NAMALWA (cell line): ENCODE measurements around the gene ANKRD61.
"Not testable (repeated sequence)": the region's sequence is repeated elsewhere in the genome, so short reads cannot be mapped to it uniquely, and the experiment has no call there.

Source experiments
- DNase-seq: peaks from one replicate; pipeline ENCODE4 v3.0.0-alpha.2; 2015; ENCODE audit warnings: low spot score

The ANKRD61 gene

DNA sequence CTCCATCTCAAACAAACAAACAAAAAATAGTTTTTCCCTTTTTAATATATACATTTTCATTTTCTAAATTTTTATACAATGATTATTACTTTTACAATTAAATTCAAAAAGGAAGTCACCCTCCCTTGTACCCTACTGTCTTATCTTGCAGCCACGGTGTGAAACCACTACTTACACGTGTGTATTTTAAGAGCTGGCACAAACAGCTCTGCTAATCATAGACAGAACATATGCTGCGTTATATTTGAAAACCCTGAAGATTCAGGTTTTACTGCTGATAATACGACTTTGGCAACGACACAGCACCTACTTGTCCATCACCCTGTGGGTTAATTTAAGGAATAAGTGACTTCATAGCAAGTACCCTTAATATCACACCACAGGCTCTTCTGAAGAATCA, 991 bp downstream of the ANKRD61 start:
- DNase-seq: no peak

DNA sequence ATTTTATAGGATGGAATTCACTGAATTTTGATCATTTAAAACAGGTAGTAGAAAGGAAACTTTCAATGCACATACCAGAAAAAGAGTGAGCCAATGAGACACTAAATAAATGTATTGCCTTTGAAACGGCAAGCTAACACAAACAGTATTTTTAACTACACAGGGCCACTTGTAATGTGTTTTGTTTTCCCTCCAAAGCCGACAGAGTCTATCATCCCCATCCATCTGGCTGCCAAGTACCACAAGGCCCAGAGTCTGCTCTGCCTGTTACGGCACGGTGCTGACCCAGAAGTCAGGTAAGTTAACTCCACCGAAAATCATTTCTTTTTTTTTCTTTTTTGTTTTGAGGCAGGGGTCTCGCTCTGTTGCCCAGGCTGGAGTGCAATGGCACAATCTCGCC, 1.5 kb downstream of the ANKRD61 start:
- no peak for DNase-seq

DNA sequence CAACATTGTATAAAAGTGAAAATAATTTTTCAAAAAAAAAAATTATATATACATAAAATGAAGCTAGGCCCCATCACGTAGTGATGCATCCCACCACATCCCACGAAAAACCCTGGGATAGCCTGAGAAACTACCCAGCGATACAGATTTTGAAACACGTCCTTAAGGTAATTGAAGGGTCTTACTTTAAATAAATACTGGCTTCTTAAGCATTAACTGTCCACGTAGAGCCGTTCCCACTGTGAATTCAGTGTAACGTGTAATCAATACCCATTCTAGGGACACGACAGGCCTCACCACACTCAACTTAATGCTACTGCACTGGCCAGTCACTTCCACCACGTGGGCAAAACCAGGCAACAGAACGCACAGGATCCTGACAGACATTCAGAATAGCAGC, 4.0 kb downstream of the ANKRD61 start:
- no peak for DNase-seq

DNA sequence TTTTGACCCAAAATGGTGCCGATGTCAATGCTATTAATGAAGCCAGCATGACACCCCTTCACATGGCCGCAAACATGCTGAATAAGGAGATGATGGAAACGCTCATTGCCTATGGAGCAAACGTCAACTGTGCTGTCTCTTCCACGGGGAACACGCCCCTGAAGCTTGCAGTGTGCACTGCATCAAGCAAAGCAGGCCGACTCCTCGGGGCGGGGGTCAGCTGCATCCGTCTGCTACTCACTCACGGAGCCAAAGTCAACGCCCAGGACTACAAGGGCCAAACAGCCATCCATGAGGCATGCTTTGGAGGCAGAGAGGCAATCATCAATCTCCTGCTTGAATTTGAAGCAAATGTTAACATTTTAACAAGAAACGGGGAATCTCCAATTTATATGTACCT, 4.5 kb downstream of the ANKRD61 start:
- no peak for DNase-seq

DNA sequence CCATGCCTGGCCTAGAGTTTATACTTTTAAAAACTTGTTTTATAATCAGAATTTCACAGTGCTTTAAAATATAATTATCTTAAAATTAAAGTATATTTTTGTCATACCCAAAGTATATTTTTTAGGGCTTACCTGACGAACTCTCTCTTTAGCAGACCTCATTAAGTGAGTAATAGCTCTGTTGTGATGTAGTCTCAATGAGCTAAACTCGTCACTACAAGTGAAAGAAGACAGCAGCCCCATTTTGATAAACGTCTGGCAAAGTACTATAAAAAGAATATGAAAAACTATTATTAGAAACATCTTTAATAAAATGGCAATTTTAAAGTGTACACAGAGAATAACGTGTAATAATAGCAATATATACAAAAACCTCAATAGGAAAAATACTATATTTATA, 18.6 kb downstream of the ANKRD61 start:
- no peak for DNase-seq

DNA sequence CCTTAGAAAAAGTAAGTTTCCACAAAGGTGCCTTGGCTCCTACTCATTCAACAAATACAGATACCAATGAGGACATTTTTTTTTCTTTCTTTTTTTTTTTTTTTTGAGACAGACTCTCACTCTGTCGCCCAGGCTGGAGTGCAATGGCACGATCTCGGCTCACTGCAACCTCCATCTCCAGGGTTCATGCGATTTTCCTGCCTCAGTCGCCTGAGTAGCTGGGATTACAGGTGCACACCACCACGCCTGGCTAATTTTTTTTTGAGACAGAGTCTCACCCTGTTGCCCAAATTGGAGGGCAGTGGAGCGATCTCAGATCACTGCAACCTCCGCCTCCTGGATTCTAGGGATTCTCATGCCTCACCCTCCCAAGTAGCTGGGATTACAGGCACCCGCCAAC, 20.0 kb downstream of the ANKRD61 start:
- not testable (repeated sequence) for DNase-seq

DNA sequence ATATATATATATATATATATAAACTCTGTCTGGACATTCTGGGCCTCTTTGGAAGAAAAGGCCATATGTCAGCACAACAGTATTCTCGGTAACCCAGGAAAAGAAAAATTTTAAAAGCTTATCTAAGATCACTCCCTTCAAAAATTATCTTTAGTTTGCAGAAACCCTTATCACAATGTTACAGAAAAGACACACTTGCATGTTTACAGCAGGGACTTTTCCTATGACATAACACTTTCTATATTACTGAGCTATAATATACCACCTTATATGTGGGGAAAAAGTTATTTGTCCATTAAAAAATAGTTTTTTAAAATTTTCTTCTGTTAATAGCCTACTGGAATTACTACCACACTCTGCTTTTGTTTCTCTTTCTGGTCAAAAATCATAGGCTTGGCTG, 25.4 kb downstream of the ANKRD61 start:
- no peak for DNase-seq

DNA sequence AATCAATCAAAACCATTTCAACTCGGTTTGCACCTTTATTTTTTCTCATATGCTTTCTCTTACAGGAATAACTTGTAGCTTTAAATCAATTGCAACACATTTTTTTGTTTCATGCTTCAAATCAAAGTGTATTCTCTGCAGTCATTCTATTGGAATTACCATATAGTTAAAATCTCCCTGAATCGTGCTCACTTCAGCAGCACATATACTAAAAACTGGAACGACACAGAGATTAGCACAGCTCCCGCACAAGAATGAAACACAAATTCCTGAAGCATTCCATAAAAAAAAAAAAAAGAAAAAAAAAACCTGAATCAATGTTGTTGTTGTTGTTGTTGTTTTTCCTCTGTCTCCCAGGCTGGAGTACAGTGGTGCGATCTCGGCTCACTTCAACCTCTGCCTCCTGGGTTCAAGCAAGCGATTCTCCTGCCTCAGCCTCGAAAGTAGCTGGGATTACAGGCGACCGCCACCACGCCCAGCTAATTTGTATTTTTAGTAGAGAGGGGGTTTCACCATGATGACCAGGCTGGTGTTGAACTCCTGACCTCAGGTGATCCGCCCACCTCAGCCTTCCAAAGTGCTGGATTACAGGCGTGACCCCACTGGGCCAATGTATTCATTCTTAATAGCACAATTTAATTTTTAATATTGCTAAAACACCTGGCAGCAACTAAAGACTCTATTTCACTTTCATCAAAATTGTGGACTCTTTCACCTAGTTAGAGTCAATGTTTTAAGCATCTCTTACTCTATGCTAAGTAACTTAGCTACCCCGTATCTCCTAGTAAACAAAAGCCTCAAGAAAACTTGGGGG, 26.3 kb downstream of the ANKRD61 start:
- no peak for DNase-seq

DNA sequence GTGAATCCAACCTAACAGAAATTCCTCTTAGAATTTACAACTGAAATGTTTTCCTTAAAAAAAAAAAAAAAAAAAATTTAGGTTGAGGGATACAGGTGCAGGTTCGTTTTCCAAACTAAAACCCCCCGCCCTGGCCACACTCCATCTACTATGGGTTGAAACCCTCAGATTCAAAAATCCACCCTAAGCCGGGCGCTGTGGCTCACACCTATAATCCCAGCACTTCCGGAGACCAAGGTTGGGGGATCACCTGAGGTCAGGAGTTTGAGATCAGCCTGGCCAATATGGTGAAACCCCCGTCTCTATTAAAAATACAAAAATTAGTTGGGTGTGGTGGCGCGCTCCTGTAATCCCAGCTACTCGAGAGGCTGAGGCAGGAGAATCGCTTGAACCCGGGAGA, 28.8 kb downstream of the ANKRD61 start:
- not testable (repeated sequence) for DNase-seq

DNA sequence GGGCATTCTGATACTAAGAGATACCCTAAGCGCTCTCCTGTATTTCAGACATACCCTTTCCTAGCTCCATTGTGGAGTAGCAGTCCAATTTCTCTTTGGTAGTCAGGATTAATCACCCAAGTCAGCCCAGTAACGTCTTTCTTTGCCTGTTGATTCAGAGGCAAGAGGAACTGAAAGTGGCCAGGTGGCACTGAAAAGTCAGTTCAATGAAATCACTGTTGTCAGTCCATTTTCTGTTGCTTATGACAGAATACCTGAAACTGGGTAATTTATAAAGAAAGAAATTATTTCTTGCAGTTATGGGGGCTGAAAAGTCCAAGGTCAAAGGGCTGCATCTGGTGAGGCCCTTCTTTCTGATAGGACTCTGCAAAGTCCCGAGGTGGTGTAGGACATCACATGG, 40.2 kb downstream of the ANKRD61 start:
- DNase-seq: peak; percentile 76

DNA sequence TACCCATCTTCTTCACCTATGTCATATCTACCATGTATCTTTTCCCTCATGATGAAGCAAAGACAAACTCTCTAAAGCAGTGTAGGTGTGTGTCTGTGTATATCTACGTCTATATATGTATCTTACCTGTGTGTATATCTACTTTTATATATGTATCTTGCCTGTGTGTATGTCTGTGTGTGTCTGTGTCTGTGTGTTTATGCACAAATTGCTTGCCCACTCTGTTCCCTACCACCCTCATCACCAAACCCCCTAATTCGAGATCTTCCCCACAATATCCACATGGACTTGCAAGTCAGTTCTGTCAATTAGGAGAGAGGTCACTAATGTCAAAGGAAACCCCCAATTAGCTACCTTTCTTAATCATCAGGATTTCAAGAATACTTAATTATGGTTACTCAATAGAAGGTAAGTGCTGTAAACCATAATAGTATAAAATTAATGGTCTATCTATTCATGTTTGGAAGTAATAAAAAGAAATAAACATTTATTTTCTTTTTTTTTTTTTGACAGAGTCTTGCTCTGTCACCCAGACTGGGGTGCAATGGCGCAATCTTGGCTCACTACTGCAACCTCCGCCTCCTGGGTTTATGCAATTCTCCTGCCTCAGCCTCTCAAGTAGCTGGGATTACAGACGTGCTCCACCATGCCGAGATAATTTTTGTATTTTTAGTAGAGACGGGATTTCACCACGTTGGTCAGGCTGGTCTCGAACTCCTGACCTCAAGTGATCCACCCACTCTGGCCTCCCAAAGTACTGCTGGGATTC, 43.6 kb downstream of the ANKRD61 start:
- no peak for DNase-seq

DNA sequence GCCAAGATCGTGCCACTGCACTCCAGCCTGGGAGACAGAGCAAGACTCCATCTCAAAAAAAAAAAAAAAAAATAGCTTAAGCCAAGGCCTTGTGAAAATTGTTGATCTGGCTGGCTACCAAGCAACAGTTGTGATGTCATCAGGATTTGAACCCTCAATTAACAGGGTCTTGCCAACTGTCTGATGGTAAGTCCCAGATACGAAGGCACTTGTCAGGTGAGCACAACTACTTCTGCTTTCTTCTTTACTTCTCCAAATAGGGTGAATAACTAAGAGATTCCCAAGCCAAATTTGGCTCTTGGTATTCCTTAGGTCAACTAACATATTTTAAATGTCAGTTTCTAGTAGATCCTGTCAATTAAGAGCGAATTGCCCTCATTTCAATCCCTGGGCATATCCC, 47.4 kb downstream of the ANKRD61 start:
- peak; percentile 34 for DNase-seq

DNA sequence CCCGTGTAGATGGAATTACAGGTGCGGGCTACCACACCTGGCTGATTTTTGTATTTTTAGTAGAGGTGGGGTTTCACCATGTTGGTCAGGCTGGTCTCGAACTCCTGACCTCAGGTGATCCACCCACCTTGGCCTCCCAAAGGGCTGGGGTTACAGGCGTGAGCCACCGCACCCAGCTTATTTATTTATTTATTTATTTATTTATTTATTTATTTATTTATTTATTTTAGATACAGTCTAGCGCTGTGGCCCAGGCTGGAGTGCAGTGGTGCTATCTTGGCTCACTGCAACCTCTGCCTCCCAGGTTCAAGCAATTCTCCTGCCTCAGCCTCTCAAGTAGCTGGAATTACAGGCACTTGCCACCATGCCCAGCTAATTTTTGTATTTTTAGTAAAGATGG, 51.9 kb downstream of the ANKRD61 start:
- not testable (repeated sequence) for DNase-seq
